ENCODE measurements around the gene SHTN1. TPM values are rescaled to one million over a fixed set of nuclear protein-coding genes. Genes with fewer than 3 reads are reported as not detected.

Gene SHTN1
- total RNA-seq, 1 donor from 2014 or later, result 38.6 TPM

DNA sequence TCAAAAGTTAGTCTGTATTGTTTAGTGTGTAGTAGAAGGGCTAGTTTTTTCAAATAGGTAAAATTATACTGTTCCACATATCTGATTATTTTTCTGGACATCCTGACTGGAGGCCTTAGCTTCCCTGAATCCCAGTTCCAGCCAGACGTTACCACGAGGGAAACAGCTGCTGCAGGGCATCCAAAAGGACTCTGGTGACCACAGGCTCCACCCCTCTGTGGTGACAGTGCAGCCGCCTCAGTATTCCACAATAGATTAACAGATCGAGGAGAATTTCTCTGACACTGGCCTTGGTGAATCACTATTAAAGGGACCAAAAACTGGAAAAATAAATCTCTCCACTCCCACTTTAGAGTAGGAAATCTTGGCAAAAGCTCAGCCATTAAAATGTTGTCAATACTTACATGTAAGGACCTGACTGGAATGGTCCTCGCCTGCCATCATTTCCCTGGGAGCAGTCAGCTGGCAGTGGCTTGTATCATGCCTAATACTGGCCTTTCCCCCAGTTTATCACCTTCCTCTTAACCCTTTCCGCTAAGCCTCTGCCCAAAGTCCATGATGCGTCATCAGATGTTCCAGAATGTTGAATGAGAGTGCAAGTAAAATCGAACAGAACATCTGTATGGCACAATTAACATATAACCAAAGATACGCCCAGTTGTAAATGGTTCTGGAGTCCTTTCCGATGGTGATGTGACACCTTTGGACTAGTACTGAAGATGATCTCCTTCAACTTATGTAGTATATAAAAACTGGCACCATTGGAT, 124.1 kb downstream of the SHTN1 start:
- TF ChIP-seq, protein P1, sequence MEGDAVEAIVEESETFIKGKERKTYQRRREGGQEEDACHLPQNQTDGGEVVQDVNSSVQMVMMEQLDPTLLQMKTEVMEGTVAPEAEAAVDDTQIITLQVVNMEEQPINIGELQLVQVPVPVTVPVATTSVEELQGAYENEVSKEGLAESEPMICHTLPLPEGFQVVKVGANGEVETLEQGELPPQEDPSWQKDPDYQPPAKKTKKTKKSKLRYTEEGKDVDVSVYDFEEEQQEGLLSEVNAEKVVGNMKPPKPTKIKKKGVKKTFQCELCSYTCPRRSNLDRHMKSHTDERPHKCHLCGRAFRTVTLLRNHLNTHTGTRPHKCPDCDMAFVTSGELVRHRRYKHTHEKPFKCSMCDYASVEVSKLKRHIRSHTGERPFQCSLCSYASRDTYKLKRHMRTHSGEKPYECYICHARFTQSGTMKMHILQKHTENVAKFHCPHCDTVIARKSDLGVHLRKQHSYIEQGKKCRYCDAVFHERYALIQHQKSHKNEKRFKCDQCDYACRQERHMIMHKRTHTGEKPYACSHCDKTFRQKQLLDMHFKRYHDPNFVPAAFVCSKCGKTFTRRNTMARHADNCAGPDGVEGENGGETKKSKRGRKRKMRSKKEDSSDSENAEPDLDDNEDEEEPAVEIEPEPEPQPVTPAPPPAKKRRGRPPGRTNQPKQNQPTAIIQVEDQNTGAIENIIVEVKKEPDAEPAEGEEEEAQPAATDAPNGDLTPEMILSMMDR (IDR thresholded peaks at IDR 0.05; ENCODE audit: unreplicated experiment), result no peak
- no peaks in the 10 kb centered on the region for H3K9me3 Mint-ChIP-seq
- H3K4me3 Mint-ChIP-seq, result no peak overlapping the region
- no peaks in the 10 kb centered on the region for H3K36me3 Mint-ChIP-seq
- no peak overlapping the region for H3K27ac Mint-ChIP-seq
- H3K27me3 Mint-ChIP-seq (ENCODE audit: low read depth), result peaks cover 6% of the 10 kb centered on the region
- peaks cover 6% of the 10 kb centered on the region for H3K4me1 Mint-ChIP-seq
- DNase-seq (ENCODE audit: low spot score in 2 of 2, unreplicated experiment in 2 of 2), result no peak

DNA sequence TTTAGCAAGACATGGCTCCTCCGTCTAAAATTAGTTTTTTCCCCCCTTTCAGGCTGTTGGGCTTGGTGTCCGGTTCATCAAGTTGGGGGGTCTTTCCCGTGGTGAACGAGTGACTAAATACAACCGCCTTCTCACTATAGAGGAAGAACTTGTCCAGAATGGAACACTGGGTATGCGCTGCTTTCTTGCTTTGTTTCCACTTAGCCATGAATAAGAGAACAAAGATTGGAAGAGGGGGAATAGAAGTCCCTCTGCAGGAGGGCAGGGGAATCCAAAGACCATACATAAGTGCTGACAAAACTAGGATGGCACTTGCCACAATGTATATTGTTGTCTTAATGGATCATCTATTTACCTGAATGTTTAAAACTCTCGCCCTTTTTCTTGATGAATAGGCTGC, 125.2 kb downstream of the SHTN1 start:
- Mint-ChIP-seq H3K4me3 (no peak overlapping the region), H3K9me3 (no peaks in the 10 kb centered on the region), H3K27ac (no peak overlapping the region), H3K36me3 (no peaks in the 10 kb centered on the region), H3K27me3 (ENCODE audit: low read depth) (peaks cover 10% of the 10 kb centered on the region), H3K4me1 (peaks cover 6% of the 10 kb centered on the region)
- TF ChIP-seq, protein P1 (IDR thresholded peaks at IDR 0.05; ENCODE audit: unreplicated experiment), result no peak
- no peak for DNase-seq (ENCODE audit: low spot score in 2 of 2, unreplicated experiment in 2 of 2)

DNA sequence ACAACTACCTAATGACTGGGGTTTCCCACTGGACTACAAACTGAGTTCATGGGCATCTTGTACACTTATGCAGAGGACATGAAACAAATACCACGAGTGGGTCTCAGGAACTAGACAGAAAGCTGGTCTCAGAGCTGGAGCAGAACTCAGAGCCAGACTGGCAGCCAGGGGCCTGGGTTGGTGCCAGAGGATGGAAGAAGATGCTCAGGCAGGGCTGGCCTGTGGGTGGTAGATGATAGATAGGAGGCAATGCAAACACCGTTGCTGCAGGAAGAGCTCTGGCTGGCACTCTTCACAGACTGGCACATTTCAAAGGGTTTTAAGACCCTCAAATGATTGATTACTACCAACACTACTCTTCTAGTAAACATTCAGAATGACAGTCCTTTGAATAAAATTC, 126.9 kb downstream of the SHTN1 start:
- Mint-ChIP-seq H3K36me3 (no peaks in the 10 kb centered on the region), H3K4me1 (peaks cover 3% of the 10 kb centered on the region), H3K9me3 (no peaks in the 10 kb centered on the region), H3K27me3 (ENCODE audit: low read depth) (peaks cover 13% of the 10 kb centered on the region), H3K4me3 (no peak overlapping the region), H3K27ac (no peak overlapping the region)
- TF ChIP-seq, protein P1 (IDR thresholded peaks at IDR 0.05; ENCODE audit: unreplicated experiment), result no peak
- DNase-seq (ENCODE audit: low spot score in 2 of 2, unreplicated experiment in 2 of 2), result no peak

DNA sequence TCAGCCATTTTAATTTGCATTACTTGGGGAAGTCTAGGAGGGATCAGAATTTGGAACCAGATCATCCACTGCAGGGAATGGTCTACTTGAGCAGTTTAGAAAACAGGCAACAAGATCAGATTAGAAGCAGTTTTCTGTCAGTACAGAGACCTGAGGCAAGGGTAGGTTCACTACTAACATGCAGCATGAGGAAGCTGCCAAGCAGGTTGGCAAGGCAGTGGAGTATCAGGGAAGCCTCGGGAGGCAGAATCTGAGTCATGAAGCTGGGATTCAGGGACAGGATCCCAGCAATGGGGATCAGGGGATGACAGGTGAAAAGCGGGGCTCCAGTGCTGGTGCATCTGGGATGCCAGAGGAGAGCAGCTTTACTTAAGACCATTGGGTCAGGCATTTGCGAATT, 127.6 kb downstream of the SHTN1 start:
- Mint-ChIP-seq H3K27me3 (ENCODE audit: low read depth) (peaks cover 15% of the 10 kb centered on the region), H3K4me3 (no peak overlapping the region), H3K36me3 (no peaks in the 10 kb centered on the region), H3K9me3 (peaks cover 2% of the 10 kb centered on the region), H3K27ac (no peak overlapping the region), H3K4me1 (no peaks in the 10 kb centered on the region)
- TF ChIP-seq, protein P1 (IDR thresholded peaks at IDR 0.05; ENCODE audit: unreplicated experiment), result no peak
- DNase-seq (ENCODE audit: low spot score in 2 of 2, unreplicated experiment in 2 of 2), result no peak

DNA sequence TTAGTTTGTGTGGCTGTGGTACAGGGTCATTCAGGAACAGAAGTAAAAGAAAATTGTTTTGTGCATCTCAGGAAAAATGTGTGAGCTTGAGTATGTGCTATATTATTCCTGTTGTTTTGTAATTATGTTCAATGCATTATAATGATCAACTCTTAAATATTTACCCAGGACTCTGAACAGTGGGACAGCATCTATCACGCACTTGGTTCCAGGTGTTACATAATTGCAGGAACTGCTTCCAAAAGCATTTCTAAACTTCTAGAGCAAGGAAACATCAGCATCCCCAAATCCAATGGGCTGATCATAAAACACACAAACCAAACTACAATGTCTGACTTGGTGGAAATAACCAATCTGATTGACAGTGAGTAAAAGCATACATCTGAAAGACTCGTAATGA, 129.1 kb downstream of the SHTN1 start:
- Mint-ChIP-seq H3K9me3 (peaks cover 5% of the 10 kb centered on the region), H3K36me3 (no peaks in the 10 kb centered on the region), H3K27ac (no peak overlapping the region), H3K4me1 (no peaks in the 10 kb centered on the region), H3K4me3 (no peak overlapping the region), H3K27me3 (ENCODE audit: low read depth) (peaks cover 16% of the 10 kb centered on the region)
- DNase-seq (ENCODE audit: low spot score in 2 of 2, unreplicated experiment in 2 of 2), result no peak
- TF ChIP-seq, protein P1 (IDR thresholded peaks at IDR 0.05; ENCODE audit: unreplicated experiment), result no peak
